ENCODE results near the gene PCNP. TPM values are rescaled to one million over a fixed set of nuclear protein-coding genes. Genes with fewer than 3 reads are reported as not detected.
"Not testable (repeated sequence)": the region's sequence is repeated elsewhere in the genome, so short reads cannot be mapped to it uniquely, and the experiment has no call there.

PCNP gene
- total RNA-seq, 2 donors from 2014 or later = 48.5 to 76.3 TPM

GRCh38 chr3:101588616-101589015 is 14.6 kb downstream of the PCNP start:
- DNase-seq (no peak), ATAC-seq (no peak)
- Histone ChIP-seq H3K4me1 (no peaks in the 10 kb centered on the region), H3K27ac (no peak overlapping the region), H3K4me3 (no peak overlapping the region), H3K9me3 (no peaks in the 10 kb centered on the region), H3K36me3 (replicated peaks in 1 of 2; ENCODE audit: insufficient read depth in 1 of 2, low read depth in 2 of 2) (peaks cover 0 to 11% of the 10 kb centered on the region in 2 donors), H3K27me3 (no peaks in the 10 kb centered on the region)
- 10 to 11% methylated on average over 1 of the region's 1 CpG for WGBS, 2 donors
- intact Hi-C loops (cut with DNase I) = no loop called here
- no peak for TF ChIP-seq POLR2A (IDR thresholded peaks at IDR 0.05)
- TF ChIP-seq, protein P1, sequence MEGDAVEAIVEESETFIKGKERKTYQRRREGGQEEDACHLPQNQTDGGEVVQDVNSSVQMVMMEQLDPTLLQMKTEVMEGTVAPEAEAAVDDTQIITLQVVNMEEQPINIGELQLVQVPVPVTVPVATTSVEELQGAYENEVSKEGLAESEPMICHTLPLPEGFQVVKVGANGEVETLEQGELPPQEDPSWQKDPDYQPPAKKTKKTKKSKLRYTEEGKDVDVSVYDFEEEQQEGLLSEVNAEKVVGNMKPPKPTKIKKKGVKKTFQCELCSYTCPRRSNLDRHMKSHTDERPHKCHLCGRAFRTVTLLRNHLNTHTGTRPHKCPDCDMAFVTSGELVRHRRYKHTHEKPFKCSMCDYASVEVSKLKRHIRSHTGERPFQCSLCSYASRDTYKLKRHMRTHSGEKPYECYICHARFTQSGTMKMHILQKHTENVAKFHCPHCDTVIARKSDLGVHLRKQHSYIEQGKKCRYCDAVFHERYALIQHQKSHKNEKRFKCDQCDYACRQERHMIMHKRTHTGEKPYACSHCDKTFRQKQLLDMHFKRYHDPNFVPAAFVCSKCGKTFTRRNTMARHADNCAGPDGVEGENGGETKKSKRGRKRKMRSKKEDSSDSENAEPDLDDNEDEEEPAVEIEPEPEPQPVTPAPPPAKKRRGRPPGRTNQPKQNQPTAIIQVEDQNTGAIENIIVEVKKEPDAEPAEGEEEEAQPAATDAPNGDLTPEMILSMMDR (IDR thresholded peaks at IDR 0.05) = no peak

DNA sequence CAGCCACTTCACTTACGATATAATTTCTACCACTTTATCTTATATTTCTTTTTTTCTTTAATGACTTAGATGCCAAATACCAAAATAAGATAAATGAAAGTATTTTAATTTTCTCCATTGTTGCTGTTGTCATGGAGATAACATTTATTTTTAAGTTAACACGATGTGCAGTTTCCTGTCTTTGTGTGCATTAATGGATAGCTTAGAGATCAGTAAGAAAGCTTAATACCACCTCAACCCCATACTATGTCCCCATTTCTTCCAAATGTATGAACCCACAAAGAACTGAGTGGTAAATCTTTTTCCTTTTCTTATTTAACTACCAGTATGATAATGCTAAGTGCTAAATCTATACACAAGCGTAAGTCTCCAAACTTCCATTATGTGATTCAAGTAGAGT is 17.1 kb downstream of the PCNP start:
- ATAC-seq = no peak

DNA sequence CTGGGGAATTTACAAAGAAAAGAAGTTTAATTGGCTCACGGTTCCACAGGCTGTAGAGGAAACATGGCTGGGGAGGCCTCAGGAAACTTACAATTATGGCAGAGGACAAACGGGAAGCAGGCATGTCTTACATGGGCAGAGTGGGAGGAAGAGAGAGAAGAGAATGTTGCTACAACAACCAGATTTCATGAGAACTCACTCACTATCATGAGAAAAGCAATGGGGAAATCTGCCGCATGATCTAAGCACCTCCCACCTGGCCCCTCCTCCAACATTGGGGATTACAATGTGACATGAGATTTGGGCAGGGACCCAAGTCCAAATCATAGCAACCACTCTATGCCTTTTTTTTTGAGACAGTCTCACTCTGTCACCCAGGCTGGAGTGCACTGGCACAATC is 28.8 kb downstream of the PCNP start:
- H3K9me3 ChIP-seq = no peaks in the 10 kb centered on the region
- intact Hi-C loops (cut with DNase I) = no loop called here
- H3K27me3 ChIP-seq = no peaks in the 10 kb centered on the region
- no peak for DNase-seq
- no peak overlapping the region for H3K27ac ChIP-seq
- H3K36me3 ChIP-seq (replicated peaks in 1 of 2; ENCODE audit: insufficient read depth in 1 of 2, low read depth in 2 of 2) = no peaks in the 10 kb centered on the region
- no peaks in the 10 kb centered on the region for H3K4me1 ChIP-seq
- no peak overlapping the region for H3K4me3 ChIP-seq
- ATAC-seq = no peak
- WGBS, 2 donors = 88 to 89% methylated on average over 3 of the region's 3 CpGs
- TF ChIP-seq, protein P1 (IDR thresholded peaks at IDR 0.05) = no peak
- no peak for TF ChIP-seq POLR2A (IDR thresholded peaks at IDR 0.05)

More for the DNA sequence above, 17.1 kb downstream of the PCNP start:
- 84 to 93% methylated on average over 3 of the region's 3 CpGs for WGBS, 2 donors
- no peaks in the 10 kb centered on the region for H3K27me3 ChIP-seq
- DNase-seq = no peak
- H3K27ac ChIP-seq = no peak overlapping the region
- no peaks in the 10 kb centered on the region for H3K9me3 ChIP-seq
- intact Hi-C loops (cut with DNase I) = no loop called here
- no peak for TF ChIP-seq POLR2A (IDR thresholded peaks at IDR 0.05)
- TF ChIP-seq, protein P1 (IDR thresholded peaks at IDR 0.05) = no peak
- peaks cover 0 to 13% of the 10 kb centered on the region in 2 donors for H3K36me3 ChIP-seq (replicated peaks in 1 of 2; ENCODE audit: insufficient read depth in 1 of 2, low read depth in 2 of 2)
- H3K4me1 ChIP-seq = no peaks in the 10 kb centered on the region
- H3K4me3 ChIP-seq = no peak overlapping the region

GRCh38 chr3:101603184-101603583 is 29.2 kb downstream of the PCNP start:
- Histone ChIP-seq H3K9me3 (no peaks in the 10 kb centered on the region), H3K27me3 (no peaks in the 10 kb centered on the region), H3K36me3 (replicated peaks in 1 of 2; ENCODE audit: insufficient read depth in 1 of 2, low read depth in 2 of 2) (no peaks in the 10 kb centered on the region), H3K4me3 (no peak overlapping the region), H3K4me1 (no peaks in the 10 kb centered on the region), H3K27ac (no peak overlapping the region)
- ATAC-seq (no peak), DNase-seq (no peak)
- TF ChIP-seq, protein P1 (IDR thresholded peaks at IDR 0.05) = no peak
- intact Hi-C loops (cut with DNase I) = no loop called here
- 95 to 100% methylated on average over 1 of the region's 1 CpG for WGBS, 2 donors

DNA sequence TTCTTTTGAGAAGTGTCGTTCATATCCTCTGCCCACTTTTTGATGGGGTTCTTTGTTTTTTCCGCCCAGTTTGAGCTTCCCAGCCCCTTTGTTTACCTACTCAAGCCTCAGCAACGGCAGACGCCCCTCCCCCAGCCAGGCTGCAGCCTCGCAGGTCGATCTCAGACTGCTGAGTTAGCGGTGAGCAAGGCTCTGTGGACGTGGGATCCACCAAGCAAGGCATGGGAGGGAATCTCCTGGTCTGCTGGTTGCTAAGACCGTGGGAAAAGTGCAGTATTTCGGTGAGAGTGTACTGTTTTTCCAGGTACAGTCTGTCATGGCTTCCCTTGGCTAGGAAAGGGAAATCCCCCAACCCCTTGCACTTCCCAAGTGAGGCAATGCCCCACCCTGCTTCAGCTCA is 31.4 kb downstream of the PCNP start:
- H3K27ac ChIP-seq; DNase-seq; H3K27me3 ChIP-seq; H3K9me3 ChIP-seq; ATAC-seq; intact Hi-C loops (cut with DNase I); H3K4me3 ChIP-seq; H3K4me1 ChIP-seq; H3K36me3 ChIP-seq (replicated peaks in 1 of 2; ENCODE audit: insufficient read depth in 1 of 2, low read depth in 2 of 2): not testable (repeated sequence)
- WGBS, 2 donors = 57 to 61% methylated on average over 10 of the region's 10 CpGs
